H9 (cell line): ENCODE measurements around the gene OTOGL. TPM values are rescaled to one million over a fixed set of nuclear protein-coding genes. Genes with fewer than 3 reads are reported as not detected.

ENCODE experiments used
- DNase-seq: peaks from one replicate; pipeline ENCODE4 v3.0.0-alpha.2; 2017
- H2AFZ ChIP-seq: one replicate; pipeline ENCODE4 v1.6.1; 2013; ENCODE audit warnings: mild to moderate bottlenecking, low read length, control low read depth, moderate library complexity
- H2AK5ac ChIP-seq: 2 replicates; pipeline ENCODE4 v1.6.1; 2013; ENCODE audit warnings: low read length, control low read depth, mixed read lengths; ENCODE audit not compliant: insufficient read length
- H2BK120ac ChIP-seq: one replicate; pipeline ENCODE4 v1.6.1; 2013; ENCODE audit warnings: low read depth, mild to moderate bottlenecking, low read length, control low read depth, inconsistent platforms; ENCODE audit not compliant: poor library complexity, severe bottlenecking
- H2BK12ac ChIP-seq: 2 replicates; pipeline ENCODE4 v1.6.1; 2013; ENCODE audit warnings: low read length, control low read depth, mixed read lengths, low read depth; ENCODE audit not compliant: insufficient read length
- H2BK15ac ChIP-seq: 2 replicates; pipeline ENCODE4 v1.6.1; 2013; ENCODE audit warnings: low read depth, low read length, control low read depth
- H2BK20ac ChIP-seq: one replicate; pipeline ENCODE4 v1.6.1; 2013; ENCODE audit warnings: low read depth, mild to moderate bottlenecking, low read length, control low read depth, inconsistent platforms; ENCODE audit not compliant: poor library complexity, severe bottlenecking
- H2BK5ac ChIP-seq: 2 replicates; pipeline ENCODE4 v1.6.1; 2013; ENCODE audit warnings: low read length, control low read depth, mixed read lengths; ENCODE audit not compliant: insufficient read length
- H3K14ac ChIP-seq: 2 replicates; pipeline ENCODE4 v1.6.1; 2013; ENCODE audit warnings: low read length, control low read depth; ENCODE audit not compliant: insufficient read depth
- H3K18ac ChIP-seq: 2 replicates; pipeline ENCODE4 v1.6.1; 2013; ENCODE audit warnings: low read depth, mild to moderate bottlenecking, mixed read lengths, low read length, control low read depth; ENCODE audit not compliant: insufficient read length
- H3K23ac ChIP-seq: 2 replicates; pipeline ENCODE4 v1.6.1; 2013; ENCODE audit warnings: low read length, control low read depth, mixed read lengths, low read depth; ENCODE audit not compliant: insufficient read length
- H3K23me2 ChIP-seq: 2 replicates; pipeline ENCODE4 v1.6.1; 2013; ENCODE audit warnings: low read depth, mild to moderate bottlenecking, mixed read lengths, low read length, control low read depth; ENCODE audit not compliant: insufficient read length, poor library complexity, severe bottlenecking
- H3K27ac ChIP-seq: 2 replicates; pipeline ENCODE4 v1.5.1; 2013; ENCODE audit warnings: low read length, control low read depth, mixed read lengths, low read depth; ENCODE audit not compliant: insufficient read length
- H3K27me3 ChIP-seq: 2 replicates; pipeline ENCODE4 v1.6.1; 2013; ENCODE audit warnings: low read length, control low read depth, inconsistent platforms; ENCODE audit not compliant: insufficient read depth
- H3K4ac ChIP-seq: 2 replicates; pipeline ENCODE4 v1.6.1; 2013; ENCODE audit warnings: low read depth, mild to moderate bottlenecking, control low read depth, inconsistent platforms, low read length, moderate library complexity
- H3K4me1 ChIP-seq: 2 replicates; pipeline ENCODE4 v1.6.1; 2013; ENCODE audit warnings: low read length, control low read depth, inconsistent platforms; ENCODE audit not compliant: insufficient read depth
- H3K4me2 ChIP-seq: 2 replicates; pipeline ENCODE4 v1.6.1; 2013; ENCODE audit warnings: low read length, control low read depth, mixed read lengths; ENCODE audit not compliant: insufficient read length, insufficient read depth
- H3K56ac ChIP-seq: 2 replicates; pipeline ENCODE4 v1.6.1; 2013; ENCODE audit warnings: low read depth, mild to moderate bottlenecking, mixed read lengths, low read length, control low read depth; ENCODE audit not compliant: insufficient read length
- H3K79me1 ChIP-seq: 2 replicates; pipeline ENCODE4 v1.6.1; 2013; ENCODE audit warnings: low read depth, mild to moderate bottlenecking, moderate library complexity, low read length, control low read depth, inconsistent platforms; ENCODE audit not compliant: insufficient read depth, poor library complexity, severe bottlenecking
- H3K79me2 ChIP-seq: 2 replicates; pipeline ENCODE4 v1.6.1; 2013; ENCODE audit warnings: low read length, control low read depth, inconsistent platforms; ENCODE audit not compliant: insufficient read depth
- H3K9ac ChIP-seq: 2 replicates; pipeline ENCODE4 v1.6.1; 2013; ENCODE audit warnings: low read length, control low read depth, mixed read lengths; ENCODE audit not compliant: insufficient read length; ENCODE audit errors: extremely low read depth
- H3K9me3 ChIP-seq: one replicate; pipeline ENCODE4 v1.6.1; 2013; ENCODE audit warnings: low read depth, low read length, inconsistent platforms; ENCODE audit not compliant: control insufficient read depth
- H3T11ph ChIP-seq: one replicate; pipeline ENCODE4 v1.6.1; 2013; ENCODE audit warnings: mild to moderate bottlenecking, low read length, control low read depth, inconsistent platforms
- H4K20me1 ChIP-seq: one replicate; pipeline ENCODE4 v1.6.1; 2013; ENCODE audit not compliant: control insufficient read depth, insufficient read length, insufficient read depth
- H4K5ac ChIP-seq: 2 replicates; pipeline ENCODE4 v1.6.1; 2013; ENCODE audit warnings: low read depth, mild to moderate bottlenecking, mixed read lengths, low read length, control low read depth; ENCODE audit not compliant: insufficient read length
- H4K8ac ChIP-seq: replicated peaks from 2 replicates; pipeline ENCODE4 v1.6.1; 2013; ENCODE audit warnings: low read length, control low read depth, mixed read lengths, low read depth; ENCODE audit not compliant: insufficient read length
- H4K91ac ChIP-seq: 2 replicates; pipeline ENCODE4 v1.6.1; 2013; ENCODE audit warnings: low read depth, mild to moderate bottlenecking, moderate library complexity, mixed read lengths, low read length, control low read depth; ENCODE audit not compliant: insufficient read length
- H3K27ac Mint-ChIP-seq, 3 experiments: 2 replicates in 2 of 3; 3 replicates in 1 of 3; pipeline ENCODE4 v1.8.0; 2020 to 2021; ENCODE audit warnings: mixed read lengths in 3 of 3, mild to moderate bottlenecking in 1 of 3, moderate library complexity in 1 of 3
- H3K27me3 Mint-ChIP-seq: 2 replicates; pipeline ENCODE4 v1.8.0; 2021; ENCODE audit warnings: low read depth, mild to moderate bottlenecking, moderate library complexity, mixed read lengths
- H3K36me3 Mint-ChIP-seq, 3 experiments: 2 replicates in 2 of 3; 3 replicates in 1 of 3; pipeline ENCODE4 v1.8.0; 2020 to 2021; ENCODE audit warnings: low read depth in 3 of 3, mixed read lengths in 3 of 3; ENCODE audit not compliant: insufficient read depth in 1 of 3
- H3K4me1 Mint-ChIP-seq, 2 experiments: 2 replicates each; pipeline ENCODE4 v1.8.0; 2020; ENCODE audit warnings: mixed read lengths in 2 of 2
- H3K4me3 Mint-ChIP-seq, 2 experiments: 2 replicates in 1 of 2; 3 replicates in 1 of 2; pipeline ENCODE4 v1.8.0; 2020 to 2021; ENCODE audit warnings: mild to moderate bottlenecking in 2 of 2, mixed read lengths in 2 of 2, moderate library complexity in 1 of 2
- H3K9me3 Mint-ChIP-seq, 2 experiments: 2 replicates in 1 of 2; 3 replicates in 1 of 2; pipeline ENCODE4 v1.8.0; 2020; ENCODE audit warnings: mild to moderate bottlenecking in 2 of 2, mixed read lengths in 2 of 2, moderate library complexity in 1 of 2
- WGBS: extraction: QIAGEN DNeasy Blood & Tissue Kit; methylation state at CpG from one replicate; pipeline ENCODE4 v1.1.7; 2013; ENCODE audit warnings: missing lambda C conversion rate, low lambda C conversion rate, mixed read lengths; ENCODE audit not compliant: insufficient read length; ENCODE audit errors: extremely low coverage; 5-methylcytosine and 5-hydroxymethylcytosine counted together
- total RNA-seq: library from RNA; stranded (reverse); gene quantifications from 2 replicates; pipeline ENCODE4 v1.2.1, GENCODE V29; 2021
- TF ChIP-seq, protein P1 (sequence below): fragments of 200-600 bp; sonication (generic); conservative IDR thresholded peaks from 3 replicates; pipeline ENCODE4 v1.8.0; 2021; ENCODE audit warnings: antibody characterized with exemption, mild to moderate bottlenecking

The OTOGL gene
- total RNA-seq, 1 experiment from 2014 or later, result 0.11 TPM

DNA sequence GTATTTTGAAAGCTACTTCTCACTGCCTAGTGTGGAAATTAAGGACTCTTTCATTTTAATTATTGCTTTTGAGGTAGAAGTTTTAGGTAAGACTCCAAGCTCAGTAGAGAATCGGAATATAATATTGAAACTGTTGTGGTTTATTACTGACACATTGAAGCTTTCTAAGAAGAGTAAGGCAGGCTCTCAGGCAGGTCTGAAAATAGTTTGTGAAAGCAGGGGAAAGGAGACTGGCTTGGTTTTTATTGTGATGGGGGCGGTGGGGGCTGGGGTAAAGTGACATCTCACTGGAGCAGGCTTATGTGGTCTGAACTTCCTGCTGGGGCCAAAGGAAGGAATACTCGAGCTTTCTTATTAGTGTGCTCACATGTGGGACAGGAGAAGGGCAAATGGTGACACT, 79.5 kb downstream of the OTOGL start:
- Mint-ChIP-seq H3K36me3 (no peaks in the 10 kb centered on the region), H3K9me3 (no peaks in the 10 kb centered on the region; a peak in 1 of 5 replicates), H3K4me1 (peaks cover 2 to 8% of the 10 kb centered on the region in 2 experiments), H3K4me3 (no peak overlapping the region), H3K27ac (no peak overlapping the region), H3K27me3 (no peaks in the 10 kb centered on the region)
- Histone ChIP-seq H3K27ac (no peak overlapping the region), H4K8ac (no peak overlapping the region), H2BK120ac (no peak overlapping the region), H4K91ac (no peak overlapping the region), H3K9ac (no peak overlapping the region), H2BK12ac (no peak overlapping the region), H2BK15ac (no peak overlapping the region), H2AFZ (no peak overlapping the region), H3K18ac (no peak overlapping the region), H3K4me2 (no peak overlapping the region), H2BK5ac (no peak overlapping the region), H4K5ac (no peak overlapping the region), H4K20me1 (no peaks in the 10 kb centered on the region), H3T11ph (no peak overlapping the region), H3K27me3 (no peaks in the 10 kb centered on the region), H3K4me1 (no peaks in the 10 kb centered on the region), H3K14ac (no peak overlapping the region), H3K23me2 (no peaks in the 10 kb centered on the region), H3K23ac (no peak overlapping the region), H3K56ac (no peak overlapping the region), H2AK5ac (no peak overlapping the region), H3K79me1 (no peaks in the 10 kb centered on the region), H3K4ac (no peak overlapping the region), H3K79me2 (no peaks in the 10 kb centered on the region), H3K9me3 (no peaks in the 10 kb centered on the region), H2BK20ac (no peak overlapping the region)
- TF ChIP-seq, protein P1, sequence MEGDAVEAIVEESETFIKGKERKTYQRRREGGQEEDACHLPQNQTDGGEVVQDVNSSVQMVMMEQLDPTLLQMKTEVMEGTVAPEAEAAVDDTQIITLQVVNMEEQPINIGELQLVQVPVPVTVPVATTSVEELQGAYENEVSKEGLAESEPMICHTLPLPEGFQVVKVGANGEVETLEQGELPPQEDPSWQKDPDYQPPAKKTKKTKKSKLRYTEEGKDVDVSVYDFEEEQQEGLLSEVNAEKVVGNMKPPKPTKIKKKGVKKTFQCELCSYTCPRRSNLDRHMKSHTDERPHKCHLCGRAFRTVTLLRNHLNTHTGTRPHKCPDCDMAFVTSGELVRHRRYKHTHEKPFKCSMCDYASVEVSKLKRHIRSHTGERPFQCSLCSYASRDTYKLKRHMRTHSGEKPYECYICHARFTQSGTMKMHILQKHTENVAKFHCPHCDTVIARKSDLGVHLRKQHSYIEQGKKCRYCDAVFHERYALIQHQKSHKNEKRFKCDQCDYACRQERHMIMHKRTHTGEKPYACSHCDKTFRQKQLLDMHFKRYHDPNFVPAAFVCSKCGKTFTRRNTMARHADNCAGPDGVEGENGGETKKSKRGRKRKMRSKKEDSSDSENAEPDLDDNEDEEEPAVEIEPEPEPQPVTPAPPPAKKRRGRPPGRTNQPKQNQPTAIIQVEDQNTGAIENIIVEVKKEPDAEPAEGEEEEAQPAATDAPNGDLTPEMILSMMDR, result no peak
- no peak for DNase-seq
- no CpG with 5 or more reads among the region's 3 CpGs for WGBS
